K562 (cell line): ENCODE data around the gene NR5A2. TPM values are rescaled to one million over a fixed set of nuclear protein-coding genes. Genes with fewer than 3 reads are reported as not detected.
A peak's percentile ranks its signal among the peaks of the same experiment; 100 is the strongest.

Experiments
- BACH1 ChIP-seq: fragments of 200-800 bp; sonication (Bioruptor generic); IDR thresholded peaks from 2 replicates; pipeline ENCODE4 v1.6.1; 2016; ENCODE audit warnings: missing genetic modification characterization, missing compliant biosample characterization
- BMI1 ChIP-seq: fragments of 150-350 bp; IDR thresholded peaks from 2 replicates; pipeline ENCODE4 v1.6.1; 2014; ENCODE audit warnings: low read length
- EP300 ChIP-seq: IDR thresholded peaks from 2 replicates; pipeline ENCODE4 v1.6.1; 2012; ENCODE audit warnings: low read length, improper control_type of control experiment
- ETV5 ChIP-seq: sonication (generic); formaldehyde crosslinking; IDR thresholded peaks from 2 replicates; pipeline ENCODE4 v1.4.0; 2020; ENCODE audit warnings: low read depth, mild to moderate bottlenecking, missing genetic modification reagents
- HCFC1 ChIP-seq: IDR thresholded peaks from 2 replicates; pipeline ENCODE4 v1.6.1; 2012; ENCODE audit warnings: low read depth, low read length, improper control_type of control experiment
- HDAC1 ChIP-seq, 2 experiments: fragments of 450-650 bp; IDR thresholded peaks; 2 replicates each; pipeline ENCODE4 v1.6.1; 2016 to 2017; ENCODE audit warnings: inconsistent platforms in 1 of 2, mild to moderate bottlenecking in 1 of 2, moderate library complexity in 1 of 2
- MCM3 ChIP-seq: fragments of 450-650 bp; IDR thresholded peaks from 2 replicates; pipeline ENCODE4 v1.6.1; 2016
- MXI1 ChIP-seq: IDR thresholded peaks from 2 replicates; pipeline ENCODE4 v1.6.1; 2011; ENCODE audit warnings: low read depth, mild to moderate bottlenecking, improper control_type of control experiment, low read length
- PTBP1 ChIP-seq: fragments of 200-400 bp; formaldehyde crosslinking; IDR thresholded peaks from 2 replicates; pipeline ENCODE4 v1.6.1; 2017; ENCODE audit warnings: low read depth, low read length
- SAP30 ChIP-seq: fragments of 200-600 bp; sonication (generic); IDR thresholded peaks from 2 replicates; pipeline ENCODE4 v1.6.1; 2012; ENCODE audit warnings: borderline replicate concordance, low read depth, mild to moderate bottlenecking, moderate library complexity, low read length, control low read depth, inconsistent platforms; ENCODE audit not compliant: insufficient read depth, poor library complexity, severe bottlenecking
- SMARCA4 ChIP-seq: fragments of 450-650 bp; IDR thresholded peaks from 2 replicates; pipeline ENCODE4 v1.6.1; 2016
- SRF ChIP-seq, 2 experiments: fragments of 250-450, 450-650 bp in 1 of 2; sonication (Bioruptor Pico) in 1 of 2; sonication (generic) in 1 of 2; formaldehyde crosslinking; IDR thresholded peaks; 2 replicates each; pipeline versions ENCODE4 v1.5.0 to v1.5.1; 2020 to 2022; ENCODE audit warnings: mild to moderate bottlenecking in 1 of 2, missing genetic modification reagents in 1 of 2
- TCFL5 ChIP-seq: fragments of 250-450 bp; sonication (Bioruptor Pico); conservative IDR thresholded peaks from 2 replicates; pipeline ENCODE4 v1.6.1; 2021; ENCODE audit warnings: mild to moderate bottlenecking, moderate library complexity, matching md5 sums
- TSHZ1 ChIP-seq: fragments of 250-450 bp; sonication (Bioruptor Pico); IDR thresholded peaks from 2 replicates; pipeline ENCODE4 v1.4.0; 2020; ENCODE audit warnings: mild to moderate bottlenecking, moderate library complexity
- ZNF449 ChIP-seq: fragments of 250-450 bp; sonication (Bioruptor Pico); IDR thresholded peaks from 2 replicates; pipeline ENCODE4 v1.8.0; 2022; ENCODE audit warnings: moderate library complexity, mild to moderate bottlenecking, inconsistent platforms
- ZNF57 ChIP-seq: fragments of 450-650 bp; formaldehyde crosslinking; IDR thresholded peaks from 2 replicates; pipeline ENCODE4 v1.4.0; 2020; ENCODE audit warnings: mild to moderate bottlenecking, moderate library complexity
- ZNF639 ChIP-seq, 2 experiments: fragments of 200-800 bp in 1 of 2; sonication (Bioruptor generic) in 1 of 2; sonication (generic) in 1 of 2; formaldehyde crosslinking in 1 of 2; IDR thresholded peaks in 1 of 2; conservative IDR thresholded peaks in 1 of 2; 2 replicates each; pipeline versions ENCODE4 v1.5.0 to v1.6.1; 2016 to 2020; ENCODE audit warnings: missing compliant biosample characterization in 1 of 2, missing genetic modification characterization in 1 of 2, missing genetic modification reagents in 1 of 2
- ZNF780A ChIP-seq: fragments of 250-450 bp; sonication (Bioruptor Pico); IDR thresholded peaks from 2 replicates; pipeline ENCODE4 v1.5.0; 2021; ENCODE audit warnings: mild to moderate bottlenecking
- polyA plus RNA-seq, 8 experiments: library from polyadenylated mRNA; depleted of rRNA in 4 of 8; stranded (reverse) in 5 of 8; unstranded in 3 of 8; fragments of >200 nt; fragmentation: Nextera tagmentation in 2 of 8; fragmentation: Illumina TruSeq in 1 of 8; extraction: Ambion mirVana in 2 of 8; extraction: Trizol in 1 of 8; gene quantifications; 2 replicates each; pipeline versions ENCODE4 v1.2.1 to v1.2.3, GENCODE V29; 2011 to 2014; ENCODE audit warnings: inconsistent platforms in 1 of 8, missing spikeins in 1 of 8
- total RNA-seq, 7 experiments: library from RNA; depleted of rRNA in 6 of 7; stranded (reverse); fragments of >200 nt in 6 of 7; fragmentation: Illumina TruSeq in 2 of 7; extraction: Trizol in 2 of 7; gene quantifications; 2 replicates each; pipeline versions ENCODE4 v1.2.1 to v1.2.3, GENCODE V29; 2011 to 2021; ENCODE audit warnings: low replicate concordance in 1 of 7
- TF ChIP-seq, protein P1 (sequence below): sonication (generic); formaldehyde crosslinking; IDR thresholded peaks from 2 replicates; pipeline ENCODE4 v1.8.0; 2023; ENCODE audit warnings: mild to moderate bottlenecking, missing genetic modification reagents
- TF ChIP-seq, protein P2 (sequence below): fragments of 250-450 bp; sonication (Bioruptor Pico); IDR thresholded peaks from 2 replicates; pipeline ENCODE4 v1.4.0; 2020; ENCODE audit warnings: mild to moderate bottlenecking, moderate library complexity

Gene NR5A2
- total and polyA plus RNA-seq, 9 of the 15 experiments (the other 6 are each of a cell fraction or from before 2014, with no cell fraction given) = 0.13 to 0.40 (median 0.29) TPM

GRCh38 chr1:200150721-200151120 is 123.2 kb downstream of the NR5A2 start (continued):
- TF ChIP-seq MXI1 = no peak
- TF ChIP-seq ZNF449 (CRISPR knock-in tag) = no peak
- TF ChIP-seq SAP30 = no peak
- TF ChIP-seq ZNF780A (CRISPR knock-in tag) = no peak
- no peak for TF ChIP-seq ZNF639 (CRISPR knock-in tag; conservative IDR thresholded peaks at IDR 0.05 in 1 of 2, IDR thresholded peaks at IDR 0.05 in 1 of 2)
- no peak for TF ChIP-seq SRF (CRISPR knock-in tag; IDR thresholded peaks at IDR 0.05)
- TF ChIP-seq, protein P1, sequence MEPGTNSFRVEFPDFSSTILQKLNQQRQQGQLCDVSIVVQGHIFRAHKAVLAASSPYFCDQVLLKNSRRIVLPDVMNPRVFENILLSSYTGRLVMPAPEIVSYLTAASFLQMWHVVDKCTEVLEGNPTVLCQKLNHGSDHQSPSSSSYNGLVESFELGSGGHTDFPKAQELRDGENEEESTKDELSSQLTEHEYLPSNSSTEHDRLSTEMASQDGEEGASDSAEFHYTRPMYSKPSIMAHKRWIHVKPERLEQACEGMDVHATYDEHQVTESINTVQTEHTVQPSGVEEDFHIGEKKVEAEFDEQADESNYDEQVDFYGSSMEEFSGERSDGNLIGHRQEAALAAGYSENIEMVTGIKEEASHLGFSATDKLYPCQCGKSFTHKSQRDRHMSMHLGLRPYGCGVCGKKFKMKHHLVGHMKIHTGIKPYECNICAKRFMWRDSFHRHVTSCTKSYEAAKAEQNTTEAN (CRISPR knock-in tag) = no peak
- TF ChIP-seq BACH1 (tag) = no peak
- TF ChIP-seq TCFL5 (CRISPR knock-in tag) = no peak
- no peak for TF ChIP-seq BMI1
- TF ChIP-seq ETV5 (CRISPR knock-in tag) = no peak
- peak; percentile 80 for TF ChIP-seq SMARCA4
- TF ChIP-seq HCFC1 = no peak
- no peak for TF ChIP-seq TSHZ1 (CRISPR knock-in tag)
- TF ChIP-seq ZNF57 = no peak
- TF ChIP-seq EP300 = peak; percentile 45; the same call in 1 of the 2 replicates
- TF ChIP-seq MCM3 = no peak
- no peak for TF ChIP-seq PTBP1
- no peak; a peak in 1 of 4 replicates for TF ChIP-seq HDAC1 (IDR thresholded peaks at IDR 0.05)
- TF ChIP-seq, protein P2, sequence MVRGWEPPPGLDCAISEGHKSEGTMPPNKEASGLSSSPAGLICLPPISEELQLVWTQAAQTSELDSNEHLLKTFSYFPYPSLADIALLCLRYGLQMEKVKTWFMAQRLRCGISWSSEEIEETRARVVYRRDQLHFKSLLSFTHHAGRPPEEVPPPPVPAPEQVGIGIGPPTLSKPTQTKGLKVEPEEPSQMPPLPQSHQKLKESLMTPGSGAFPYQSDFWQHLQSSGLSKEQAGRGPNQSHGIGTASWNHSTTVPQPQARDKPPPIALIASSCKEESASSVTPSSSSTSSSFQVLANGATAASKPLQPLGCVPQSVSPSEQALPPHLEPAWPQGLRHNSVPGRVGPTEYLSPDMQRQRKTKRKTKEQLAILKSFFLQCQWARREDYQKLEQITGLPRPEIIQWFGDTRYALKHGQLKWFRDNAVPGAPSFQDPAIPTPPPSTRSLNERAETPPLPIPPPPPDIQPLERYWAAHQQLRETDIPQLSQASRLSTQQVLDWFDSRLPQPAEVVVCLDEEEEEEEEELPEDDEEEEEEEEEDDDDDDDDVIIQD = no peak
